Measurements from ENCODE around the gene GOT1.

The GOT1 gene

DNA sequence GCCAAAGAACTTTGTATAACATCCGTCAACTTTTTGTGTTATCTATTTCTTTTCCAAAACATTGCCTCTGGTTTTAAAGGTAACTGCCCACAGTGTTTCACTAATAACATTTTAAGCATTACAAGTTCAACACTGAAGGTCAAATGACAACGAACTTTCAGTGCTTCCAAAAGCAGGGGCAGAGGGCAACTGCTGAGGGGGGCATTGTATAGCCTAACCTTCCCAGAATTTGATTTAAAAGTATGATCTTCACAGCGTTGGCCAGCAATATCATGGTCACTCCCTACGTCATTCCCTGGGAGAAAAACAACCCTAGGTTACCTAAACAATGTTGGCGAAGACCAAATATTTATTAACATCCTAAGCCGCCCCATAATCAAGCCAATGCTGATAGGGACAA is 2.5 kb upstream of the GOT1 start:
- DNase-seq: no peak

DNA sequence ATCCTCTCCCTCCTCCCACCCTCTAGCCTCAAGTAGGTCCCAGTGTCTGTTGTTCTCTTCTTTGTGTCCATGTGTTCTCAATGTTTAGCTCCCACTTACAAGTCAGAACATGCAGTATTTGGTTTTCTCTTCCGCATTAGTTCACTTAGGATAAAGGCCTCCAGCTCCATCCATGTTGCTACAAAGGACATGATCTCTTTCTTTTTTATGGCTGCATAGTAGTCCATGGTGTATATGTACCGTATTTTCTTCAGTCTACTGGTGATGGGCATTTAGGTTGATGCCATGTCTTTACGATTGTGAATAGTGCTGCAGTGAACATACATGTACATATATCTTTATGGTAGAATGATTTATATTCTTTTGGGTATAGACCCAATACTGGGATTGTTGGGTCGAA is 1.6 kb upstream of the GOT1 start:
- no peak for DNase-seq

DNA sequence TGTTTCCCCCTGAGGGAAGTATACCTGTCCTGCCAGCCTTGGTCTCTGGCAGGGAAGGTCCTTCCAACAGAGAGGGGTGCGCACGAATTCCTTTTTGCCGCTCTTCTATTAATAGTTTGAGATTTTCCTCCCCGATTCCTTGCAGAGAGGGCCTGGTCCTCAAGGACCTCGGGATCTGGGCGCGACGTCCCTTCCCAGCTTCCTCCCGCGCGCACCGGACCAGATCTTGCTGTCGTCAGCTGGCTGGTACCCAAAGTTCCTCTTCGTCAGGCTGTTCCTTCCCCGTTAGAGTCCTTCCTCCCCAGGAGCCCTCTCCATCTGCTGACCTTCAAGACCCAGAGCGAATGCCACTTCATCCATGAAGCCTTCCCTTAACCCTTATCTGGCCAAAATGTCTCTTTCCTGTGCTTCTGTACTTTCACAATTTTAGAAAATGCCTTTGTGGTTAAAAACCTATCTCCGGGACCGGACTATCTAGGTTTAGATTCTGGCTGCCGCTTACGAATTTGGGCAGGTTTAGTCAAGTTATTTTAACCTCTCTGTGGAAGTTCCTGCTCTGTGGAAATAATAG is 851 bp upstream of the GOT1 start:
- DNase-seq: peak; percentile 44 to 51

DNA sequence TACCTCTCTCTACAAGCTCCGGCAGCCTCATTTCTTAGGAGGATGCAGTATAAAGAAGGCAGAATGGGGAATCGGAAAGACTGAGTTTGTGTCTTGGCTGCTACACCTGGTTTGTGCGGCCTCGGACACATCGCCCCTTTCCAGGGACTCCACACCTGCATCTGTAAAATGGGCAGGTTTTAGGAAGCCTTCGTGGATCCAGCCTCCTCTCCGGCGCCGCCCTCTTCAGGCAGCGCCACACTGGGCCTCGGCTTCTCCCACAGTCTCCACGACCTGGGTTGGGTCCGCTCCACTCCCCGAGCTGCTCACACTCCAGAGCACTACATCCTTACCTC is 341 bp downstream of the GOT1 start:
- DNase-seq: no peak

- DNase-seq: no peak
Measured at GRCh38 chr10:99429517-99430095, 818 bp downstream of the GOT1 start.

- no peak for DNase-seq
Measured at GRCh38 chr10:99427566-99428190, 2.7 kb downstream of the GOT1 start.

DNA sequence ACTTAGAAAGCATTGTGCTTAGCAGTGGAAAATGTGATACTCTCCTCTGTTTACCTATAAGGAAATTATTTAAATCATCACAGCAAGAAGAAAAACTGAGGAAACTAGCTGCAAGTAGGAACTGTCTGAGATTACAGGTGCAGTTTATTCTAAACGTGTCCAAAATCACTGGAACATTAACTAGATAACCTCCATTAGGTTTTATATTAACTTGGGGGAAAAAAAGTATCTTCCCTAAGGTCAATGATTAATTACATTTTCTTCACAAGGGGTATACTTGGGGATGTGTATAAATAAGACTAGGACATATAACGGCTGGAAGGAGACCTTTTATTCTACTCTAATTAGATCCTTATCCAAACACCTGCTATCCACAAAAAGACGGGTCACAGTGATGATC is 3.7 kb downstream of the GOT1 start:
- no peak for DNase-seq

DNA sequence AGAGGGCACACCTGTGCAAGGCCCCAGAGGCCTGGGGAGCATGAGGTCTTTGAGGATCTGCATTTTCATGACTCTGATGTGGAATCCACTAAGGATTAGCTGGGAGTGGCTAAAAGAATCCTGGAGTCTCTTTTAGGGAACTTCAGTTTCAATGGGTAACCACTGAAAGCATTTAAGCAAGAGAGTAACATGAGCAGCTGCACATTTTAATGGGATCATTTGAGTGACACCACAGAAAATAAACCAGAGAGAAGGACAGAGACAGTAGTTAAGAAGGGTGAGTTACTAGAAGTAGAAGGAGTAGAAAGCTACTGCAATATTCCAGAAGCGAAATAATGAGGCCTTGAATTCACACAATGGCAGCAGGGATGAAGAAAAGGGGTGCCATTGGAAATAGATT is 5.2 kb downstream of the GOT1 start:
- DNase-seq: no peak

GRCh38 chr10:99424656-99425055 is 5.8 kb downstream of the GOT1 start:
- no peak for DNase-seq

DNA sequence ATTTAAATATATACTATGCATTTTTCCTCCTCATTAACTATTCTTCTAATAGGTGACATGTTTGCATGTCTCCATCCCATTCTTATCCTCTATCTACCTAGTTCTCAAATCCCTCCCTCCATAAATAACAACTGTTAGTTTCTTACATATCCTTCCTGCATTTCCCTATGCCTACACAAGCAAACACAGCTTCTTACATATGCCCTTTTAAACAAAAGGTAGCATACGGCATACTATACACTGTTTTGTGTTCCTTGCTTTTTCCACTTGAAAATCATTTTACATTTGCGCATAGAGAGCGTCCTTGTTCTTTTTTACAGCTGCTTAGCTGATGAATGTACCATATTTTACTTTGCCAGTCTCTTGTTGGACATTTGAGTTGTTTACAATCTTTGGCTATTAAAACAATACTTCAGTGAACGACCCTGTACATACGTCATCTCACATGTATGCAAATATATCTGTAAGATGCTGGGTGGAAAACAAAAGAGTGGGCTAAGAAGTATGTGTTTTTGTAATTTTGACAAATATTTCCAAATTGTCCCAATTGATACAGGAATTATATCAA is 7.8 kb downstream of the GOT1 start:
- no peak for DNase-seq

GRCh38 chr10:99421233-99421739 is 9.1 kb downstream of the GOT1 start:
- DNase-seq: no peak

DNA sequence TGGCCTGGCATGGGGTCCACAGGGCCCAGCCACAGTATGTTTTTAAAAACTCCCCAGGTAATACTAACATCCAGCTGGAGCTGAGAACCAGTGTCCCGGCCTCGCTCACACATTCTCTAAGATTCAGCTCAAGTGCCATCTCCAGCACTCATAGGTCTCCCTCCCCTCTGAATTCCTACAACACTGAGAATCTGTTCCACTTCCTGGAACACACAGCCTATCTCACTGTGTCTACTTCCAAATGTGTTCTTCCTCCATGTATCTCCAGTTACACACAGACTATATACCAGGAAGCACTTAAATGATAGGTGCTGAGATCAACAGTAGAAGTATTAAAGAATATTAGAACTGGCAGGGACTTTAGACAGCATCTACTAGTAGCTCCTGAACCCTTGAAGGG is 10.7 kb downstream of the GOT1 start:
- DNase-seq: no peak

- DNase-seq: no peak
Measured at GRCh38 chr10:99418910-99419624, 11.4 kb downstream of the GOT1 start.

- DNase-seq: no peak
Measured at GRCh38 chr10:99412099-99412498, 18.3 kb downstream of the GOT1 start.

DNA sequence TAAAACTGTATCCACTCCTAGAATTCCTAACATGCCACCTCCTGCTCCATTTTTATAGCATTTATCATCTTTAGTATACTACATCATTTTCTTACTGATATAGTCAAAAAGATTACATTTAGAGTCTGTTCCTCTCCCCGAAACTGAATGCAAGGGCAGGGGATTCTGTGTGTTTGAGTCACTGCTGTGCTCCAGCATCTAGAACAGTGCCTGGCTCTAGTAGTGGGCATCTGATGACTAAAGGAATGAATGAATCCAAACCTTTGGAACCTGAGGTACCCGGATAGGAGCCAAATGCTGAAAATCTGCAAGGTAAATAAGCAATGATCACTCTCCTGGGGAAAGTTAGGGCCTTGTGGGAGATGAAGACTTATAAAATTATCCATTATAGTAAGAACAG is 18.9 kb downstream of the GOT1 start:
- no peak for DNase-seq

DNA sequence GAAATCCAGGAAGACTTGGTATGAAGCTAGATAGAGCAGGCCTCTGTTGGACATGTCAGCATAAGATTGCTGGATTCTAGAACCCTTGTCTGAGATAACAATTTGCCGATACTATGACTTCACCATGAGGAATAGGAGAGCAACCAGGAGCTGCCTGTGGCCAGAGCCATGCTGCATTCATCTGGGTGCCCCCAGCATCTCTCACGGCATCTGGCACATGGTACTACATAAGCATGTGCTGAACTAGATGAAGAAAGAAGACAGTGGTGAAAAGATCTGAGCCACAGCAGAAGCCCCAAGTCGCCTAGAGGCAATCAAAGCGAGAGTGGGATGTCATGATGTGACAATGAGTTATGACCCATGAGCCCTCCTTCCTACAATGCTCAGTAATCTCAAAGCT is 19.5 kb downstream of the GOT1 start:
- no peak for DNase-seq

DNA sequence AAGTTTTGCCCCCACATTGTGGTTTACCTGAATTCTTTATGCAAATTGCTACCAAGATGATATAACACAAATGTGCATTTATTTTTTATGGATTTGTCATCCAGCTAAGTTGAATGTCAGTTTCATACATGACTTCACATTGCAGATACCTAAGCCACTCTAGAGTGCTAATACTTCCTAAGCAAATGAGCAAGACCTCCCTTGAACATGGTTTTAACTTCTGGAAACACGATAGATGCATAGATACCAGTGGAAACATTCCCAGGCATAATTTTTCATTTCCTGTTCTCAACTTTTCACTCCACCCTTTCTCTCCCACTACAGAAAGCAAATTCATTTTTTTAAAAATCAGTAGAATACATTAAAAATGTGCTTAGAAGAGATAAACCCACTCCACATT is 20.3 kb downstream of the GOT1 start:
- no peak for DNase-seq

GRCh38 chr10:99406149-99406548 is 24.3 kb downstream of the GOT1 start:
- DNase-seq: no peak

- DNase-seq: peak in 1 of 2 donors; percentile 12
Measured at GRCh38 chr10:99403674-99404073, 26.8 kb downstream of the GOT1 start.

DNA sequence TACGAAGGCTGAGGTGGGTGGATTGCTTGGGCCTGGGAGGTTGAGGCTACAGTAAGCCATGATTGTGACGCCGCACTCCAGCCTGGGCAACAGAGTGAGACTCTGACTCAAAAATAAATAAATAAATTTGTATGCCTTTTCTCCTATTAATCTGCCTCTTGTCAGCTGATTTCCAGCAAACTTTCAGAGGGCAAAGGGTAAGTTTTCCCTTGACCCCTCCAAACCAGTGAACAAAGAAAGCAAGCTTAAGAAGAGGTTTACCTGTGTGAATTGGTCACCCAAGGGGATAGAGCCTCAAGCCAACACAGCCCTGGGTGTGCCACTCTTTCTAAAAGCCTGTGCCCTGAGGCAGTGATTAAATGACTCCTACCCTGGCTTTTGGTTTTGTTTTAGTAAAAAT is 30.8 kb downstream of the GOT1 start:
- no peak for DNase-seq

- no peak for DNase-seq
Measured at GRCh38 chr10:99396471-99396870, 34.0 kb downstream of the GOT1 start.

GRCh38 chr10:99395750-99396445 is 34.5 kb downstream of the GOT1 start:
- DNase-seq: peak; percentile 20 to 59

- DNase-seq: no peak
Measured at GRCh38 chr10:99394761-99395386, 35.5 kb downstream of the GOT1 start.

Data from hippocampal formation (tissue), 2 donors.